ENCODE results near the gene COL5A2. TPM values are rescaled to one million over a fixed set of nuclear protein-coding genes. Genes with fewer than 3 reads are reported as not detected.

COL5A2 gene
- total and polyA plus RNA-seq, 10 of the 15 experiments (the other 5 are each of a cell fraction or from before 2014, with no cell fraction given) = 0.04 to 0.85 (median 0.39) TPM

DNA sequence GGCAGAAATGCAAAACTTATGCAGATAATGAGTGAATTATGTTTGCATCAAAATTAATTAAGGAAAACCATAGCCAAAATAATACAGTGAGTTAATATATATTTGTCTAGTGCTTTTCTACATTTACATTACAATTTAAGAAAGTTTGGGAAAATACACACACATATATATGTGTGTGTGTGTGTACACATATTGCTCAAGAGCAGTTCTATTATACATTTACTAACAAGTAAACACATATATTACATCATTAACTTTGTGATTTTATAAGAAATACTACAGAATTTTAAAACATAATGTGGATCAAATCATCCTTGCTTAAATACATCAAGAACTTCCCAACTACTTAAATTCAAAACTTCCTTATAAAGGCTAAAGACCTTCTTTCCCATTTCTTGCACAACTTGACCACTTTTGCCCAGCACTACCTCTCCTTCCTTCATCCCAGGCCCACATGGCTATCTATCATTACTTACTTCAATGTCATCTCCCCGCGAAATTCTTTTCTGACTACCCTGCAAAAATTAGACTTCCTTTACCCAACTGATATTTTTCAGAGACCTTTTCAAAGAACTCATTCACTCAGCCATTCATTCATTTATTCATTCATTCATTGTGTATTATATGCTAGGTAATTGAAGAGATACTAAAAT, 68.4 kb downstream of the COL5A2 start:
- no peaks in the 10 kb centered on the region for H3K79me2 ChIP-seq (ENCODE audit: control insufficient read depth, insufficient read depth, low read length)
- no peak overlapping the region for H3K27ac ChIP-seq (ENCODE audit: control insufficient read depth, insufficient read depth)
- FAIRE-seq = no peak
- H3K27me3 ChIP-seq (replicated peaks in 1 of 2; ENCODE audit: control insufficient read depth in 2 of 2, insufficient read depth in 2 of 2, low read length in 1 of 2) = no peaks in the 10 kb centered on the region
- ATAC-seq = no peak
- no peaks in the 10 kb centered on the region for H4K20me1 ChIP-seq (ENCODE audit: control insufficient read depth, insufficient read depth)
- H3K36me3 ChIP-seq (ENCODE audit: control insufficient read depth in 2 of 2, insufficient read depth in 2 of 2, low read length in 1 of 2) = no peaks in the 10 kb centered on the region
- no peak overlapping the region for H3K4me3 ChIP-seq
- DNase-seq (ENCODE audit: low read depth, low spot score) = no peak
- ChIA-PET POLR2A (no interaction called here), SMC1A (ENCODE audit: uncharacterized antibody, unreplicated experiment) (interaction anchor here (1.4 to 7.4 kb wide), 5 partner anchors 7 to 122 kb away, joined by 3 to 38 read pairs (median 6); no protein-coding TSS in a partner anchor), CTCF (interaction anchor here (2.6 kb wide), 1 partner anchor 301 kb away, joined by 8 read pairs; no protein-coding TSS in a partner anchor), RAD21 (ENCODE audit: unreplicated experiment) (interaction anchor here (0.7 kb wide), 1 partner anchor 301 kb away, joined by 3 read pairs; no protein-coding TSS in a partner anchor)
- BruUV-seq (replicated peaks) = no TSS peak
- no peak overlapping the region for H3K9ac ChIP-seq (ENCODE audit: control insufficient read depth, insufficient read depth, low read length)
- H2AFZ ChIP-seq (ENCODE audit: control insufficient read depth, low read depth, low read length) = no peak overlapping the region
- intact Hi-C loops (cut with micrococcal nuclease; ENCODE audit: unreplicated experiment) = no loop called here
- in situ Hi-C loops (cut with MboI) = no loop called here
- TF ChIP-seq, protein P1, sequence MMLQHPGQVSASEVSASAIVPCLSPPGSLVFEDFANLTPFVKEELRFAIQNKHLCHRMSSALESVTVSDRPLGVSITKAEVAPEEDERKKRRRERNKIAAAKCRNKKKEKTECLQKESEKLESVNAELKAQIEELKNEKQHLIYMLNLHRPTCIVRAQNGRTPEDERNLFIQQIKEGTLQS (IDR thresholded peaks at IDR 0.05; ENCODE audit: borderline replicate concordance, extremely low read depth, low read depth, low read length) = no peak
- TF ChIP-seq BMI1 (IDR thresholded peaks at IDR 0.05; ENCODE audit: borderline replicate concordance) = no peak
- TF ChIP-seq, protein P2, sequence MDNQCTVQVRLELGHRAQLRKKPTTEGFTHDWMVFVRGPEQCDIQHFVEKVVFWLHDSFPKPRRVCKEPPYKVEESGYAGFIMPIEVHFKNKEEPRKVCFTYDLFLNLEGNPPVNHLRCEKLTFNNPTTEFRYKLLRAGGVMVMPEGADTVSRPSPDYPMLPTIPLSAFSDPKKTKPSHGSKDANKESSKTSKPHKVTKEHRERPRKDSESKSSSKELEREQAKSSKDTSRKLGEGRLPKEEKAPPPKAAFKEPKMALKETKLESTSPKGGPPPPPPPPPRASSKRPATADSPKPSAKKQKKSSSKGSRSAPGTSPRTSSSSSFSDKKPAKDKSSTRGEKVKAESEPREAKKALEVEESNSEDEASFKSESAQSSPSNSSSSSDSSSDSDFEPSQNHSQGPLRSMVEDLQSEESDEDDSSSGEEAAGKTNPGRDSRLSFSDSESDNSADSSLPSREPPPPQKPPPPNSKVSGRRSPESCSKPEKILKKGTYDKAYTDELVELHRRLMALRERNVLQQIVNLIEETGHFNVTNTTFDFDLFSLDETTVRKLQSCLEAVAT (IDR thresholded peaks at IDR 0.05) = no peak
- no peak for TF ChIP-seq GABPA (IDR thresholded peaks at IDR 0.05; ENCODE audit: low read depth)
- TF ChIP-seq NFYA (IDR thresholded peaks at IDR 0.05; ENCODE audit: borderline replicate concordance, low read depth, low read length) = no peak
- TF ChIP-seq ZBTB33 (IDR thresholded peaks at IDR 0.05) = no peak
- TF ChIP-seq CBX3 (IDR thresholded peaks at IDR 0.05; ENCODE audit: borderline replicate concordance, low read depth) = no peak
- WGBS (ENCODE audit: insufficient coverage, insufficient replicate concordance, low lambda C conversion rate, missing lambda C conversion rate) = 14% methylated on average over 2 of the region's 2 CpGs
- no peak overlapping the region for H3K4me2 ChIP-seq (ENCODE audit: control insufficient read depth, insufficient read depth)
- H3K4me1 ChIP-seq (ENCODE audit: control insufficient read depth, insufficient read depth, low read length) = no peaks in the 10 kb centered on the region
- H3K9me3 ChIP-seq (replicated peaks; ENCODE audit: control insufficient read depth, insufficient read depth, low read length) = no peaks in the 10 kb centered on the region

All from GM12878 (cell line).